Stimulated activated CD8-positive, alpha-beta memory T cell treated with anti-CD3 and anti-CD28 coated beads, Interleukin-7, amount 100 ng/mL, for 48 hours (primary cell): ENCODE measurements around the gene ANKRD11.
"Not testable (repeated sequence)": the region's sequence is repeated elsewhere in the genome, so short reads cannot be mapped to it uniquely, and the experiment has no call there.

Experiments used
- DNase-seq, 2 donors: peaks; one replicate each; pipeline ENCODE4 v3.0.0-alpha.2; 2020; ENCODE audit warnings: low read depth in 1 of 2; ENCODE audit errors: extremely low read depth in 1 of 2

The ANKRD11 gene

DNA sequence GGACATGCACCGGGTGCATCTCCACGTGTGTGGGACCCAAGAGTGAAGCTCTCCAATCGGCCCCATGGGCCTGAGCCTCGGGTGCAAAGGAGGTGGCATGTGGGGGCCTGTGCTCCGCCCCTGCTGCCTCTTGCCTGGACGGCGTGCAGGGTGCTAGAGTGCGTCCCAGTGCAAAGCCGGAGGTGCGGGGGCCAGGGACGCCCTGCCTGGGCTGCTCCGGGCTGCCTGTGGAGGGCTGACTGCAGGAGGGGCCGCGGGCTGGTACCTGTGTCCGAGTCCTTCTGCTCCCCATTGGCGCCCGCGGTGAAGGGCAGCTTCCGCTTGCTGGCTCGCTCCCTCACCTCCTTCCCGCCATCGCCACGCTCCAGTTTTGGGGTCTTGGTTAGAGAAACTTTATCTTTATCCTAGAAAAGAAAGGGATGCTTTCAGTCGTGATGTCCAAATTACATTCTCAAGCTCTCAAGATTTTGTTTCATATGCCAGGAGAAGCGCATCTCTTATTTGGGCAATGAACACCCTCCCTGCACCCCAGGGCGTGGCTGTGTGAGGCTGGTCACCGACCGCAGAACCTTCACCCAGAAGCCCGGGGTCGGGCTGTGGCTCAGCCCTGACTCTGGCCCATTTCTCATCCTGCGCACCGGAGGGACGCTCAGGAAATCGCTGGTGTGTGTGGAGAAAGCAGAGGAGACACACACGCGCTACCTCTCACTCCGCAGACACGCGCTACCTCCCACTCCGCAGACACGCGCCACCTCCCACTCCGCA lies 185.2 kb downstream of the ANKRD11 start:
- DNase-seq: no peak

DNA sequence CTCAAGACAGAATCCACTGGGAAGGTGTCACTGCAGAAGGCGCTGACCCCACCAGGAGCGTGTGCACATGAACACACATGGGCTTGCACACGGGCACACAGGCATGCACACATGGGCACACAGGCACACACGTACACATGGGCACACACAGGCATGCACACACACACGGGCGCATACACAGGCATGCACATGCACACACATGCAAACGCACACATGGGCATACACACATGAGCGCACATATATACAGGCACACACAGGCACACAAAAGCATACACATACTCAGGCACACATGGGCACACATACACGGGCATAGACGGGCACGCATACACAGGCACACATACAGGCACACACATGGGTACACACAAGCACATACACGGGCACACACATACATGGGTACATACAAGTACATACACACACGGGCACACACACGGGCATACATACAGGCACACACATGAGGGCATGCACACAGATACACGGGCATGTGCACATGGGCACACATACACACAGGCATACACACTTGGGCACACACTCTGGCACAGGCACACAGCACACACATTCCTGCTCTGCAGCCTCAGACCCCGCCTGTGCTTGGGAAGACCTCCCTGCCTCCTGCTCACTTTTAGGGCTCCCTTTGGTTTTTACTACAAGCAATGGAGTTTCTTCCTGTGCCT lies 186.0 kb downstream of the ANKRD11 start:
- no peak for DNase-seq

DNA sequence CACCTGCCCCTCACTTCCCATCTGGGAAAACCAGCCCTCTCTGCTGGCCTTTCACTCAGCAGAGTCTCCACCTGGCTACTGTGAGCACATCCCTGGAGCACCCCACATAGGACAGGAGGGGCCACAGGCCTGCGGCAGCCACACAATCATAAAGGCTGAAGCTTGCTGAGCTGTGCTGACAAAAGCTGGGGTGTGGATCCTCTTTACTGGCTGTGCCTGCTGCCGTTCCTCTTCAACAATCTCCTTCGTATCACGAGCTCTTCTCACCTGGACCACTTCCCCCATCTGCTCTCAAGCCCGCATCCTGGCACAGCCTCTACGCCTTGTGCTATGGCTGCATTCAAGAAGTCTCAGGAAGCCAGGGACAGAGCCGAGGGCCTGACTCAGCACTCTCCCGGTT lies 186.7 kb downstream of the ANKRD11 start:
- DNase-seq: no peak

DNA sequence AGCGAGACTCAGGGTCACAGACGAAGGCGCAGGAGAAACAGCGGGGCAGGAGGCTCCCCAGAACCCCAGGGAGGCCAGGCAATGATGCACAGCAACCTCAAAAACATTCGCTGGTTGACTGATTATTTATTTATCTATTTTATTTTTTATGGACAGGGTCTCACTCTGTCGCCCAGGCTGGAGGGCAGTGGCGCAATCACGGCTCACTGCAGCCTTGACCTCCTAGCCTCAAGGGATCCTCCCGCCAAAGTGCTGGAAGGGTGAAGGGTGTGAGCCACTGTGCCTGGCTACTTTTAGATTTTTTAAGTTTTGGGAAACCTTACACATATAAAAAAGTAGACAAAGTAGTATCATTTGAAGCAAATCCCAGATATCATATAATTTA lies 189.4 kb downstream of the ANKRD11 start:
- DNase-seq: no peak

DNA sequence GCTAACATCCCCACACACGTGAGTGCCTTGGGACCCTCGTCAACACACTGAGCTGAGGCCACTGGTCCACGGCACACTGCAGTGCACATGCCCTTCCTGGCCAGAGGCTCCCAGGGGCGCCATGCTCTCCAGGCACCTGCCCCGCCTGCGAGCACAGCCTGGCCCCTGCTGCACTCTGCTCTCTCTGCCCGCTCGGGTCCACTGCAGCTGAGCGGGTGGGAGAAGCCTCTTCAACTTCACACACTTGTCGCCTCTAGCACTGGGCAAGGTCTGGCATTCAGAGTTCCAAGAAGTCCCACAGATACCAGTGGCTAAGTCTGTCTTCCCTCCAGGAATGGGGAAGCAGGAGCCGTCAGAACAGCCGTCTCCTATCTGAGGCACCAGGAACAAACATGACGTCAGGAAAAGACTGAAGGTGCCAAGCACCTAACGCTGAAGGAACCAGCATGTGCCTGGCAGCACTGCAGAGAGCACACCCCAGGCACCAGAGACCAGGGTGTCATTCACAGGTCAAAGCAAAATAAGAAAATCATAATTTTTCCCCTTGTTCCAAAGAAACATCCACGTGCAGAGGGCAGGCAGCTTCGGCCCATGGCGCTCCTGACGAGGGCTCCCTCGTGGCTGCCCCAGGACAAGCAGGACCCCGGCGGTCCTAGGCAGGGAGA lies 189.9 kb downstream of the ANKRD11 start:
- no peak for DNase-seq

DNA sequence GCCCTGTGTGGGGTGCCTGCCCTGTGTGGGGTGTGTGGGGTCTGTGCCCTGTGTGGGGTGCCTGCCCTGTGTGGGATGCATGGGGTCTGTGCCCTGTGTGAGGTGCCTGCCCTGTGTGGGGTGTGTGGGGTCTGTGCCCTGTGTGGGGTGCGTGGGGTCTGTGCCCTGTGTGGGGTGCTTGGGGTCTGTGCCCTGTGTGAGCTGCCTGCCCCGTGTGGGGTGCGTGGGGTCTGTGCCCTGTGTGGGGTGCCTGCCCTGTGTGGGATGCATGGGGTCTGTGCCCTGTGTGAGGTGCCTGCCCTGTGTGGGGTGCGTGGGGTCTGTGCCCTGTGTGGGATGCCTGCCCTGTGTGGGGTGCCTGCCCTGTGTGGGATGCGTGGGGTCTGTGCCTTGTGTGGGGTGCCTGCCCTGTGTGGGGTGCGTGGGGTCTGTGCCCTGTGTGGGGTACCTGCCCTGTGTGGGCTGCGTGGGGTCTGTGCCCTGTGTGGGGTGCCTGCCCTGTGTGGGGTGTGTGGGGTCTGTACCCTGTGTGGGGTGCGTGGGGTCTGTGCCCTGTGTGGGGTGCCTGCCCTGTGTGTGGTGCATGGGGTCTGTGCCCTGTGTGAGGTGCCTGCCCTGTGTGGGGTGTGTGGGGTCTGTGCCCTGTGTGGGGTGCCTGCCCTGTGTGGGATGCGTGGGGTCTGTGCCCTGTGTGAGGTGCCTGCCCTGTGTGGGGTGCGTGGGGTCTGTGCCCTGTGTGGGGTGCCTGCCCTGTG lies 190.8 kb downstream of the ANKRD11 start:
- not testable (repeated sequence) for DNase-seq

DNA sequence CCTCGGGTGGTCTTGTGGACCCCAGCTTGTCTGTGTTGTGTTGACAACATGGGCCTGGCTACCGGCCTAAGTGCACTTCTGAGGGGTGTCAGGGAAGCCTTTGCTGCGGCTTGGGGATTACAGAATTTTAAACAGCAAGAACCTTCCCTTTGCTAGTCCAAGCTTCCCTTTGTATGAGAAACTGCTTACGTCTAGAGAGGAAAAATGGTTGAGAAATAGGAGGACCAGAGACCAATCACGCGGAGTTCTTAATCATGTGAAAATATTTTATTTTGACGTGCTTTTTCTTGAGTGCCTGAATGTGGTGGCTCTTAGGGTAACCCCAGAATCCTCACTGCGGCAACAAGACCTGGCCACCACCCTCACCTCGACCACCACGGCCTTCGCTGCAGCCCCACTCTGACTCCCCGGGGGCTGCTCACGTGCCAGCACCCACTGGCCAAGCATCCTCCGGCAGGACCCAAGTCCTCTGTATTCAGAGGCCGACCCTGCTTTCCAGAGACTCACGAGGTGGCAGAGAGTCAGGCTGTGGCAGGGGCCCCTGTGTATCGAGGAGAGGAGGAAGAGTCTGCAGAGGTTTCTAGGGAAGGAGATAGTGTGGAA lies 191.6 kb downstream of the ANKRD11 start:
- DNase-seq: no peak

DNA sequence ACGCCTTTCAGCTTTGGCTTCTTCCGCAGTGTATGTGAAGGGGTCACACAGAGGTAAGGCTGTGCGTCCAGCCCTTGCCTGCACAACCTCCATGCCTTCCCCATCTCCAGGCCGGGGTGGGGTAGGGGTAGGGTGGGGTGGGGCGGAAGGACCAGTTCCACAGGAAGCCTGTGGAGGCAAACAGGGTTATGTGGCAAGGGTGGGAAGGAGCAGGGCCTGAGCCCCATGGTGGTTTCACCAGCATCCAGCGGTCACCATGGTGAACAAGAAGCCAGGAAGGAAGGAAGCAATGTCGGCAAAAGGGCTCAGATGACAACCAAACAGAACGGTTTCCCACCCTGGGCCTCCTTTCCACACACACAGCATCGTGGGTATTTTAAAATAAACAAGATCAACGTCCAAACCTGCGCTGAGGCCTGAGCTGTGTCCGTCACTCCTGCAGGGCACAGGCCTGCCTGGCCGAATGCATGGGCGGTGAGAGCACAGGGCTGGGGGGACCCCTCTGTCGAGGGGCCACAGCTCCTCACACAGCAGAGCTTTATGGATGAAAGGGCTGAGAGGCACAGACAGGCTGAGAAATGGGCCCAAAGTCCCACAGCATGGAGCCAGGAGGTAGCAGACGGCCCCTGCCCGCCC lies 192.3 kb downstream of the ANKRD11 start:
- DNase-seq: no peak

DNA sequence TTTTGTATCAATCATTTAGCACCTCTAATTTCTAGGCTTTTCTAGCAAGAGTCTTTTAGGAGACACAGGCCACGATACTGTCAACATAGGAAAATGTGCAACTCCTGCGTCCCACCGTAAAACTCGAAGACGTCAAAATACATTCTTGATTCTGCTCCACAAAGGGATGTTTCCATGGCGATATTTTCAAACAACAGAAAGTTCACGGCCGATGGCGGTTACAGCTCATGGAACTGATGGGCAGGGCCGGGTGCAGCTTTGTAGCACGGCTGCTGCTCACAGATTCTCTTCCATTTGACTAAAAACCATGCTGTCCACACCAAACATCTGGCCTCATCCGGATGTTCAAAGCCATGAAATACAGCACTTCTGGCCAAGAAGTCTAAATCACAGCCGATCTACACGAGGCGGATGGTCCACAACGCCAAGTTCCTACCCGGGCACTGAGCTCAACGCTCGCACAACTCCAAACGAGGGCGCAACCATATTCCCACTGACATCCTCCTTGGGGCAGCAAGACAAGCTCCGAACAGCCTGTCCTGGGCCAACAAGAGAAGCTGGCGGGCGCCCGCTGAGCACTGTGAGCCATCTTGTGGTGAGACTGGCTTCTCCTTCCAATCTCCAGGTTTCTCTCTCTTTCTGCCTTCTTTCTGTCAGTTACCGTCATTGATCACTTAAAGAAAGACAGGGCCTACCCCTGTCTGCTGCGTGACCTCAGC lies 193.0 kb downstream of the ANKRD11 start:
- DNase-seq: no peak

DNA sequence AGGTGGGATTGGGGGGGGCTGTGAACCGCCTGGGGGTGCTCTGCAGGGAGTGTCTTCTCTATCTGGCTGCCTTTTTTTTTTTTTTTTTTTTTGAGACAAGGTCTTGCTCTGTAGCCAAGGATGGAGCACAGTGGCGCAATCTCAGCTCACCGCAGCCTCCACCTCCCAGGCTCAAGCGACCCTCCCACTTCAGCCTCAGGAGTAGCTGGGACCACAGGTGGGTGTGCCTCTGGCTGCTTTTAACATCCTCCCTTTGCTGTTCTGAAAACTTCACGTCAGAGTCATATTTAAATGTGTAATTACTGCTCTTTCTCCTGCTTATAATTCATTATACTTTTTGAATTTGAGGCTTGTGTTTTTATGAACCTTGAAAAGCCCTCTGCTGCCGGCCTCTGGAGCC lies 194.4 kb downstream of the ANKRD11 start:
- DNase-seq: no peak

DNA sequence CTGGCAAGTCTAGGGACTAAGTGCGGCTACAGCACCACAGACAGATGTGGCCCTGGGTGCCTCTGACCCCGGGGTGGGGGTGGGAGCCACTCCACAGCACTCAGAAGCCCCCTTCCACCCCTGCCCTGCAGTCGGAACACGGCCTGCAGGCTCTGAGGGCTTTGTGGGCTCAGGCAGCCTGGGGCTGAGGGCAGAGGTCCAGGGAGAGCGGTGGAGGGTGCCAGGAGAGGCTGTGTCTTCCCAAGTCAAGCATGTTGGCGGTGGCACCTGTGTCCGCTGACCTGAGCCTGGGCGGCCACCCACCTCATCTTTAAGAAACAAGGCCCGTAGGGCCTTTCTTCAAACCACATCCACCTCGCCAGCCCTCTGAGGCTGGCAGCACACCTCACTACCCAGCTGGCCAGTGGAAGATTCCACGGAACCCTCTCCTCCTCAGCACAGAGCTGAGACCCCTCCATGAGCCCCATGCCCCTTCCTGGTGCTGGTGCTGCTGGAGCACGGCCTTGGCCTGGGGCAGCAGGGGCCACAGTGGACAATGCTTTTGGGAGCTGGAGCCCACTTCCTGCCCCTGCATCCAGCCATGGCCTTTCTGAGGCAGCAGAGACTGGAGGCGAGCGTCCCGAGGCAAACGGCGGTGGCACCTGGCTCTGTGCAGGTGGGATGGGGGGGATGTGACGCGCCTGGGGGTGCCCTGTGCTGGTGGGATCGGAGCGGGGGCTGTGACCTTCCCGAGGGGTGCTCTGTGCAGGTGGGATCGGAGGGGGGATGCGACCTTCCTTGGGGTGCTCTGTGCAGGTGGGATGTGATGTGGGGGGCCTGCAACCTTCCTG lies 195.1 kb downstream of the ANKRD11 start:
- no peak for DNase-seq

DNA sequence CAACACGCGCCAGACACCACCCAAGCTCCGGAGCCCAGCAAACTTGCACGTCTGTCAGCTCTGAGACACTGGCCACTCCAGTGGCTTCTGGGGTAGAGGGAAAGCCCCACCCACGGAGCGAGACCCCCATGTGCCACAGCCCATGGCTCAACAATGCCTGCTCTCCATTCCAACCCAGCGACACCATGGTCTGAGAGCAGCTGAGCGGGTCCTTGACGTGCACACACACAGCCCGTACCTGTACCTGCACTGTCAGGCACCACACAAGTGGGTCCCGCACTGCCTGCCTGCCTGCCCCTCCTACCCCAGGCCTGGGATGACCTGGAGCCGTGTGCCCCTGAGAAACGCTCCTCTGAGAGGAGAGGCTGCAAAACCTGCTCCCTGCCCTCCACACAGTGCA lies 195.9 kb downstream of the ANKRD11 start:
- no peak for DNase-seq

DNA sequence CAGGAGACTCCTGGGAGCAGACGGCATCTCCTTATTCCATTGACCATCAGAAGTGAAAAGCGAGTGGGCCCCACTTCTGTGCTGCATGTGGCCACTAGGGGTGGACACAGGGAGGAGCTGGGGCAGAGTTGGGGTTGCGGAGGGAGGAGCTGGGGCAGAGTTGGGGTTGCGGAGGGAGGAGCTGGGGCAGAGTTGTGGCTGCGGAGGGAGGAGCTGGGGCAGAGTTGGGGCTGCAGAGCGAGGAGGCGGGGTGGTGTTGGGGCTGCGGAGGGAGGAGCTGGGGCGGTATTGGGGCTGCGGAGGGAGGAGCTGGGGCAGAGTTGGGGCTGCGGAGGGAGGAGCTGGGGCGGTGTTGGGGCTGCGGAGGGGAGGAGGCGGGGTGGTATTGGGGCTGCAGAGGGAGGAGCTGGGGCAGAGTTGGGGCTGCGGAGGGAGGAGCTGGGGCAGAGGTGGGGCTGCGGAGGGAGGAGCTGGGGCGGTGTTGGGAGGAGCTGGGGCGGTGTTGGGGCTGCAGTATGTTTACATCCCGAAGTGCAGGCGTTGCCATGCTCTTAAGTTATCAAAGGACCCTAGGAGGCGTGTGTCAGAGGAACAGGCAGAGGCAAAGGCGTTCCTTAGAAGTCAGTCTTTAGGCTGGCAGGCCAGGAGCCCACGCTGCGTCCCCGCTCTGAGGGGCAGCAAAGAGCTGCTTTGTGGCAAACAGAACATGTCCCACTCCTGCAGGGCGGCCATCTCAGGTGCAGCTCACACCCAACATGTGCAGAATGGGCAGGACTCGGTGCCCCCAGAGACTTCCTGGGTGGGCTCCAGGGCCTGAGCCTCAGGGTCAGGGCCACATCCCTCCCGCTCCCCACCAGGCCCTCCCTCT lies 196.9 kb downstream of the ANKRD11 start:
- no peak for DNase-seq

DNA sequence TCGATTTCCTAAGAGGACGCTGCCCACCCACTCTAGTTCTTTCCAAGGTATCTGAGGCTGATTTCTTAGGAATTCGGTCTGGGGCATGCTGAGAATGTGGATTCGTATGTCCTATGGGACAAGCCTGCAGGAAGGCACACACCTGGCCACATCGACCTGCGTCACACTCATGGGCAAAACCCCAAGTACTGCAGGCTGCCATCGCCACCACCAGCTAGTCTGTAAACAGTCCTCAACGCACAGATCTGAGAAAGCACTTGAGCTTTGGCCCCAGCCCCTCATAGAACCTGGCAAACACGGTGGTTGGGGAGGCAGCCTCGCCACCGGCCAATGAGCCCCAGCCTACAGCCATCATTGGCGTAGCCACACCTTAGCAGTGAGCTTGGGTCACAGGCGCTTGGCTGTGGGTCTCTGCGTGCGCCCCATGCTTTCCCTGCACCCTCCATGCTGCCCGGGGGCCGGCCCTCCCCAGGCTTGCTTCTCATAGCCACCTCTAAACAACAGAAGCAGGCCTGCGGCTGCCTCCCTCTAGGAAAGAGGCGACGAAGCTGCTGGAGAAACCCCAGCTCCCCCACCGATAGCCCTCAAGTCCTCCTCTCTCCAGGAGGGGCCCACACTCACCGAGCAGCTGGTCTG lies 197.8 kb downstream of the ANKRD11 start:
- DNase-seq: no peak

DNA sequence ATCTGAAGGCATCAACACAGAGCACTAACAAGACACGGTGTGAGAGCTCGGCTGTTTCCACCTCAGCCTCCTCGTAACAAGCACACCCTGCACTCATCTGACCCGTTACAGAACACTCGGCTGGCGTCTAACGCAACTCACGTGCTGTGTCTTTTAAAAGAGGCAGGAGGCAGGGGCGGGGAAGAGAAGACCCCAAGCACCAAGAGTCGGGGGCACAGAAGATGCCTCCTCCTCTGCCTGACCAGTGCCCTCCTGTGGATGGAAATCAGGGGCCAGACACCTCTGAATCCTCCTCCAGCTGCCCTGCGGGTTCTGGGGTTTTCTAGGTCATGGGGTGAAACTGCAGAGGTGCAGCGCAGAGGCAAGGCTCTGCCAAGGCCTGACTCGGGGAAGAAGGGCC lies 198.6 kb downstream of the ANKRD11 start:
- DNase-seq: no peak

DNA sequence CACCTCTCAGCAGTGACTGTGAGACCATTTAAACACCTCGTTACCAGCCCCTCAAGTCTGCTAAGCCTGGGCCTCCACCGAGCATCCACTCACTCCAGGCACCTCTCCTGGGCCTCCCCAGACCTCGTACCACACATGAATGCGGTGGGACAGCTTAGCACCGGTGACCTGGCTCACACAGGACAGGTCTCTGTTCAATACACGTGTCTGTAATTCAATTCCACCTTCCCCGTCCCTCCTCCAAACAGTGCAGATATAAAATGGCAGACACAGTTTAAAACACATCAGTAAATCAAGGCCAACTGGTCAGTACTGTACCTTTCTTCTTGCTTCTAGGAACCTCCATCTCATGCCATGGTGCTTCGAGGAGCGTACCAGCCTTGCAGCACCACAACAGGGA lies 199.0 kb downstream of the ANKRD11 start:
- no peak for DNase-seq

DNA sequence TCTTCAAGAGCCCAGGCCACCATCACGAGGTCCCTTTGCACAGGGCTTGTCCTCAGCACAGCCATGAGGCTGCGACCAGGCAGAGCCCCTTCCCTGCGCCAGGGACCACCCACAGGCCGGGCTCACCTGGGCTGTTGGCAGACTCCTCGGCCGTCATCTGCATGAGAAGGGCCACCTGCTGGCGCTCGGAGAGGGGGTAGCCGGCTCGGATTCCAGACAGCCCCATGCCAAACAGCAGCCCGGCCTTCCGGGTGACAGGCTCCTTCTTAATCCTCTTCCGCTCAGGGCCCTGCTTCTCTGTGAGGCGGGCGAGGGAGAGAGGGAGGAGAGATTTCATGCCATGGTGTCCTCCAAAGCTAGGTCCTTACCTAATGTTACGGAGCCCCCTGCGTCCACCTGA lies 199.5 kb downstream of the ANKRD11 start:
- no peak for DNase-seq

DNA sequence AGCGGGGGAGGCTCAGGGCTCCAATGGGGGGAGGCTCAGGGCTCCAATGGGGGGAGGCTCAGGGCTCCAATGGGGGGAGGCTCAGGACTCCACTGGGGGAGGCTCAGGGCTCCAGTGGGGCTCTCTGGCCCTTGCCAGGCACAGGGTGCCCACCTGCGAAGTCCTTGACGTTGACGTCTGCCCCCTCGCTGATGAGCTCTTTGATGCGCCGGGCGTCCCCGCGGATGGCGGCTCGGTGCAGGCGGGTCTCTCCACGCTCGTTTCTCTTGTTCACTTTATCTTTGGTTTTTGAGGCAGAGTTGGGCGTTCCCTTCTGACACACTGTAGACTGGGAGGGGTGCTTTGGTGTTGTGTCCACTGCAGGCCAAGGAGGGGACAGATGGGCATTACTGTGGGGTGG lies 199.9 kb downstream of the ANKRD11 start:
- no peak for DNase-seq
